Middle frontal gyrus (tissue), 1 donor: ENCODE data around the gene CDK19.
"Not testable (repeated sequence)": the region's sequence is repeated elsewhere in the genome, so short reads cannot be mapped to it uniquely, and the experiment has no call there.

Source experiments
- DNase-seq: peaks from one replicate; pipeline ENCODE4 v3.0.0-alpha.2; 2015; ENCODE audit warnings: low spot score; ENCODE audit errors: extremely low spot score

The CDK19 gene

DNA sequence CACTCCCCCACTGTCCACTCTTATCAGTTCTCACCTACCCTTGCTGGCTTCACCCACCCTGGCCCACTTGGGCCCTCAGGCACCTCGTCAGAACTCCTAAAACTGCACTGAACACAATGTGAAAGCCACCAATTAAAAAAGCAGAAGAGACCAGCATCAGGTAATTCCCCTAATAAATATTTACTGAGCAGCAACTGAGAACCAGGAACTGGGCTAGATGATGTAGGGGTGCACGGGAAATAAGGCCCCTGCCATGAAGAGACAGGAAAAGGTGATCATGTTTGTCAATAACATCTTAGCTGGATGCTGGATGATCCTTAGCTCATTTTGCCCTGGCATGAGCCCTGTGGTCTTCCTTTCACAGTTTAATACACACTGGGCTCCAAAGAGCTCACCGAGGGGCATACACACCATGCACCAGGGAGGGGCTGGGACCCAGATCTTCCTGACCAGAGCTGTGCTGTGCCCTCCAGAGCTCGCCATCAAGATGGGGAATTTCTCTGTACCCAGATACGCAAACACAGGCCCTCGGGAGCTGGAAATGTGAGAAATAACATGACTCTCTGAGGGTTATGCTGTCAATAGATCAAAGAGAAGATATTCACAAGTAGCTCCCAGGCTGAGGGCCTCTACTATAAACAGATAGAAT is 225.3 kb downstream of the CDK19 start:
- DNase-seq, result no peak

DNA sequence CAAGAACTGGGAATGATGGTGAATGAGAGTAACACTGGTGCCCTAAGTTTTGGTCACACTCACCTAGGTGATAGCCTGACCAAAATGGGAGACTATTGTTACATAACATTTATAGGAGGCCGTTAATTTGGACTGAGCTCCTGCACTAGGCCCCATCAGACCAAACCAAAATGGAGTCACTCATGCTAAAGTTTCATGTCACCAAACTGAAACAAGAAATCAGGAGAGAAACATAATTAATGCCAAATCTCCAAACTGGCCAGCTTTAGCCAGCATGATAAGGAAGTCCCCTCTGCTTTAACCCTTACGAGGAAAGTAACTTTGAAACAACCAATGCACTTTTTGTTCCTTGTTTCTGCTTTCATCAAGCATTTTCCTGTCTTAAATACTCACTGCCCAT is 227.9 kb downstream of the CDK19 start:
- DNase-seq, result no peak

DNA sequence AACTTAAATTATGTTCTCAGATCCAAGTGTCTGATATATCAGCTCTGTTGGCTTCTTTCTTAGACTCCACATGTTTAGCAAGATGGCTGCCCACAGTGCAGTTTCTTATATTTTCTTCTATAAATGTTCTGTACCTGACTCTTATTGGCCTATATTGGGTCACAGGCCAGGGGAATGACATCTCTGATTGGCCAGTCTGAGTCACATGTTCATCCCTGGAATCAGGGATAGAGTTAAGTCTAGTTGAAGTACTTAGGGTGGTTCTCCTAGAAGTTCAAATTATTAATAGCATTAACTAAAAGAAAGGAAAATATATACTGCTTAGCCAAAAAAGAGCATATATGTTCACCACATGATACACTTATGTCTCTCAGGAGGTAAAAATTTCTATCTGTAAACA is 233.6 kb downstream of the CDK19 start:
- no peak for DNase-seq

DNA sequence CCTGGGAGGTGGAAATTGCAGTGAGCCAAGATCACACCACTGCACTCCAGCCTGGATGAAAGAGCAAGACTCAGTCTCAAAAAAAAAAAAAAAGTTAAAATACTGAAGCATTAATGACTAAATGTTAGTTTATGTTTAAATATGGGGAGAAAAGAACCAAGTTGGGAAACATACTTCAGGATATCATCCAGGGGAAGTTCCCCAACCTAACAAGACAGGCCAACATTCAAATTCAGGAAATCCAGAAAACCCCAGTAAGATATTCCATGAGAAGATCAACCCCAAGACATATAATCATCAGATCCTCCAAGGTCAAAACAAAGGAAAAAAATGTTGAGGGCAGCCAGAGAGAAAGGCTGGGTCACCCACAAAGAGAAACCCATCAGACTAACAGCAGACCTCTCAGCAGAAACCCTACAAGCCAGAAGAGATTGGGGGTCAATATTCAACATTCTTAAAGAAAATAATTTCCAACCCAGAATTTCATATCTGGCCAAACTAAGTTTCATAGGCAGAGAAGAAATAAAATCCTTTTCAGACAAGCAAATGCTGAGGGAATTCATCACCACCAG is 237.6 kb downstream of the CDK19 start:
- not testable (repeated sequence) for DNase-seq

DNA sequence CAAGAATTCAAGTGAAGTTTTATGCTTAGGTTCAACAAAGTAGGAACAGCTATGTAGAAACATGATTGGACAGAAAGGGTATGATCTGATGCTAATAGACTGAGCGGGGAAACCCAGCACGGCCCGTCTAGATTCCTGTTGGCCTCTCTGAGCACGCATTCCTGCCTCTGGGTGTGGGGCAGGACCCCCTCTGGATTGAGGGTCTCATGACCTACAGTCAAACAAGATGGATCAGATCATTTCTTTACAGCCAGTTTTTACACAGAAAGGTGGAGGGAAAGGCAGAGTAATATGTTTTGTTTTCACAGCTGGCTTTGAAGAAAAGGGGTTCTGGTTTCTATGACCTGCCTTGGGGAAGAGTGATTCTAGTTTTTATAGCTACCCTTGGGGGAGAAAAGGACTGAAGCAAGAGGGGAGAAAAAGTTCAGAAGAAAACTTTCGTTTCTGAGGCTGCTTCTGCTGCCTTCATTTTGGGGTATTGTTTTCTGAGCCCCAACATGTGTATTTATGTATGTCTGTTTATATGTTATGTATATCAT is 239.3 kb downstream of the CDK19 start:
- no peak for DNase-seq

DNA sequence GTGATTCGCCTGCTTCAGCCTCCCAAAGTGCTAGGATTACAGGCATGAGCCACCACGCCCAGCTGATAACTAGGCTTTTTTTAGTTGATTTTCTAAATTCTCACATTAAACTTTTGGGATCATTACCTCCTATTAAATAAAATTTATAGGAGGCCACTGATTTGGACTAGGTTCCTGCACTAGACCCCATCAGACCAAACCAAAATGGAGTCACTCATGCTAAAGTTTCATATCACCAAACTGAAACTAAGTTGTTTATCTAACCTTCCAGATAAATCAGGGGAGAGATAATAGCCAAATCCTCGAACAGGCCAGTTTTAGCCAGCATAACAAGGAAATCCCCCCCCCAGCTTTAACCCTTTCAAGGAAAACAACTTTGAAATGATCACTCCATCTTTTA is 240.5 kb downstream of the CDK19 start:
- DNase-seq, result no peak

DNA sequence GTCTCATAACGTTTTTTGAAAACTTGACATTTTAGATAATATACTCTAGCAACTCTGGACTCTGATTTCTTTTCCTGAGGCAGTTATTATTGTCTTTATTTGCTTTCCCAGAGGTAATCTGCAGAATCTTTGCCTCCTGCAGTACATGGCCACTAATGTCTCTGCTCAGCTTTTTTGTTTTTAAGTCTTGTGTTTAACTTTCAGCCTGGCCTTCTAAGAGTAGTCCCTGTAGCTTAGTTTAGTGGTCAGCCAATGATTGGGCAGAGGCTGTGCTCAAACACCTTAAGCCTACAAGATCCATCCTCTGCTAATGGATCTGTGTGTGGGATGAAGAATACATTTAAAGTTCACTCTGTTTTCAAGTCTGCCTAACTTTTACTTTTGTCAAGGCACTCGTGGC is 241.7 kb downstream of the CDK19 start:
- no peak for DNase-seq

DNA sequence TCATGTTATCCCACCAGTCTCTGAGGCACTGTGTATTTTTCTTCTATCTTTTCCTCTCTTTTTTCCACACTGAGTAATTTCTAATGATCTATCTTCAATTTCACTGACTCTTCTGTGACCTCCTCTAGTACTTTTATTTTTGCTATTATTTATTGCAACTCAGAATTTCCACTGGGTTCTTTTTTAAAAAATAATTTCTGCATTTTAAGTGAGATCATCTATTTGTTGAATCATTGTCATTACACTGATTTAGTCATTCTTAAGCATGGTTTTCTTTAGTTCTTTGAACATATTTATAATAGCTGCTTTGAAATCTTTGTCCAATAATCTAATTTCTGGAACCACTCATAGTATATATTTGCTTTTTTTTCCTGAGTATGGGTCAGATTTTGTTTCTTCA is 242.1 kb downstream of the CDK19 start:
- no peak for DNase-seq

DNA sequence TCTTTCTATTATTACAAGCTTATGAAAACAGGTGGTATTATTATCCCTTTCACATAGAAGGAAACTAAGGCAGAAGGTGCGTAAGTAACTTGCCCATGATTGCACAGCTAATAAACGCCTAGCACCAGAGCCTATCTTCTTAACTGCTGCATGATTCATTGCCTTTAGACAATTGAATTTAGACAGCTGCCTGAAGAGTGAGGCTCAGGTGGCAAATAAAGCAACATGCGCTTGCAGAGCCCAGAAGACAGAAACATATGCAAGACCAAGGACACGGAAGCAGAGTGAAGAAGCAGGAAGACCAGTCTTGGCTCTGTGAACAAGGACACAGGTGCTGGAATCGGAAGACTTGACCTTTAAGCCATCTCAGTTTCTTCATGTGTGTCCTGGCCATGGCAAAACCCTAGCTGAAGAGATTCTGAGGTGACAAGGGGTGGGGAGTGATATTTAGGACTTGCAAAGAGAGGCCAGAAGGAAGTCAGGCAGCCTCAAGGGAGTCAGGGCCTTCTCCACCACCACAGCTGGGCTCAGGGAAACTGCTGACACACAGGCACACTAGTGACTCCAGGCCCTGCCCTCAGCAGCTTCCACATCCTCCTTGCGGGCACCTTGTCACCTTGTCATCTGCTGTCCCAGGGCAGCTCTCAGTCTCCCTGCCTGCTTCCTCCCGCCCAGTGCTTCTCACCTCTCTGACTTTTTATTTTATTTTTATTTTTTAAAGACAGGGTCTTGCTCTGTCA is 247.1 kb downstream of the CDK19 start:
- no peak for DNase-seq

DNA sequence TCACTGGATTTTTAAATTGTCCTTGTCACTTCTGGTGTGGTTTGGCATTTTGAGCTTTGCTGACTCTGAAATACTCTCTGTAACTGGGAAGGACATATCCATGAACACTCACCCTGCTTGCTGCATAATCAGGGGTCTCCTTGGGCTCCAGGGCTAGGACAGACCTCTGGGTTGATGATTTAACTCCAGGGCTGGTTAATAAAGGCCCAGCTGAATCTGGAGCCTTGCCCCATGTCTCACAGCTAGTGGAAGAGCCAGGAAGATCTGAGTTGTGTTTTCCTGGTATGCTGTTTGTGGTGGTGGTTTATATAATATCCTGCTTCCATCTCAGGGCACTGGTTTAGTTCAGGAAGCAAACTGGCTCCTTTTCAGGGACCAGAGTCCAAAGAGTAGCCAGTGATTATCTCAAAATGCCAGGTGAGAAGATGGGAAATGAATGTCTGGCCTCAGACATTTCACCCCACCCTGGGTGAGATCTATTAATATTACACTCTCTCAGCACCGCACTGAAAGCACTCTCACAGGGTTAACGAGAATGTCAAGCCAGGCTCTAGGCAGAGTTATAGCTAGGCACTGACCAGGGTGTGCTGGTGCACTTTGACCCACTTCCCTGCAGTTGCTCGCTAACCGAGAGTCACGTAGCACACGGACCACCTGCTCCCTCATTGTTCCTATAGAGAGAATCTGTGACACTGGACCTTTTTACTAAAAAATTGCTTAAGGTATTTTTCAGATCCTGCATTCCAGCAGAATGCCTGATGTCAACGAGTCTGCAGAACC is 248.7 kb downstream of the CDK19 start:
- DNase-seq, result no peak

DNA sequence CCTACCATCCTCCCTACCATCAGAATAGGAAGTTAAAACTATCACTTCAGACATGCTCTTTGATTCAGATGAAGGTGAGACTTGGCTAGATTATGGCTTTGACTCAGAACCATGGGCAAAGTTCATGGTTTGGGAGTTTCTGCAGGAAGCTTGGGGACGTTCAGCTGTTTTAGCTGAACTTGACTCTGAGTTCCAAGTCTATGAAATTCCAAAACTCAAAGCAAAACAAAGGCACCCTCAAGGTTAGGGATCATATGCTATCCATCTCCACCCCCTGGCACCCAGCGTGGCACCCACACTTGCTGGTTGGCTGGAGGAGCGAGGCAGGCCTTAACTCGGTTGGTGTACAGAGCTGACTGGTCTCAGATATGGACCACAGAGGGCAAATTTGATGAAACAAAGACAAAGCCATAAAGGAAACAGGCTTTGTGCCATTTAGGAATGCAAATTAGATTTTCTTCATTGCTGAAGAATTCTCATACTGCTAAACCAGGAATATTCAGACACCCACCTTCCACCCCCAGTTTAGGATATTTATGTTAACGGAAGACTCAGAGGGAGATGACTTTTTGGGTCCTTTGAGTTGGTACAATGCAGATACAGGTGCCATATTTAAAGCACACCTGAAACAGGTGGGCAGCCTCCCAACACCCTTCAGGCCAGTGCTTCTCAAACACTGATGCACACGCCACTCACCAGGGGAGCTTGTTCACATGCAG is 250.4 kb downstream of the CDK19 start:
- DNase-seq, result no peak

DNA sequence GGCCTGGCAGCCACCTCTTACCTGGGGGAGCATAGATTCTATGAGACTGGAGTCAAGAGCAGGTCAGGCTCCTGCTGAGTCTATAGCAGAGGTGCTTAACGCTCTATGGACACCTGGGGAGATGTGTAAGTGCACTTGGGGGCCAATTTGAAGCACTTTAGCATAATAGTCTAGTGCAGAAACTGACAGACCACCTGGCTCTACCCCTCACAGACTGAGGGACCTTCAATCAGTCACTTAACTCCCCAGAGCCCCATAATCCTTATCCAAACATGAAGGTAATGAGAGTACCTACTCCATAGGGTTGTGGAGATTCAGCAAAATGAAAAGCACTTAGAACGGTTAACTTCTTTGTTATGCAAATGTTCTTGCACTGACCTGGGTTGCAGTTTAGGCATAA is 251.6 kb downstream of the CDK19 start:
- no peak for DNase-seq

DNA sequence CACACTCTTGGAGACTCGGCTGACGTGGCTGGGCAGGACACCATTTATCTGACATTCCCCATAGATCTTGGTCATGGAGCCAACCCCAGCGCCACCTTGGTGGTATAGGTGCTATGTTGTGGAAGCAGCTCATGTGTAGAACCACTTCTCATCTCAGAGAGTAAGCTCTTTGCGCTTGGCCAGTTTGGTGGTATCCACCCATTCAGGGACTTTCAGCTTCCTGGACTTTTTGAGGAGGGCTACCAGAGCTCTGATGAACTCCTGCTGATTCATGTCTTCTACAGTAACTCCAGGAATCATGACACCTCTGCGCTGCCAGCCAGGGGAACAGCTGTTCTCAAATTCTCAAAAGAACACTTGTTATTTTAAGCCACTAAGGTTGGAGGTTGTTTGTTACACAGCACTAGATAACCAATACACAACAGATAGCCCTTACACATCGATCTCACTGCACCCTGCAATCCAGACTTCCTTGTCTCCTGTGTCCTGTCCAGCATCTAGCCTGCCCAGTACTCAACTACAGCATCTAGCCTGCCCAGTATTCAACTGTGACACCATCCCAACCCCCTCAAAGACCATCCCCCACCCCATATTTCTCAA is 252.9 kb downstream of the CDK19 start:
- no peak for DNase-seq

DNA sequence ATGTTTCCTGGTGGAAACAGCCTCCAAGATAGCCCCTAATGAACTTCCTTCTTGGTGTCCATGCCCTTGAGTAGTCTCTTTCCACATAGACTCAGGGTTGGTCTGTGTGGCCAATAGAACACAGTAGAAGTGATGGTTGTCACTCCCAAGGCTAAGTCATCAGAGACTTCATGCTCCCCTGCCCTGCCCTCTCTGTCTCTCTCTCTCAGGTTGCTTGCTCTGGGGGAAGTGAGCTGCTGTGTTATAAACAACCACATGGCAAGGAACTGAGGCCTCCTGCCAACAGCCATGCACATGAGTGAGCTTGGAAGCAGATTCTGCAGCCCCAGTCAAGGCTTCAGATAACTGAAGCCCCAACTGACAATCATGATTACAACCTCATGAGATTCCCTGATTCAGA is 253.6 kb downstream of the CDK19 start:
- no peak for DNase-seq

DNA sequence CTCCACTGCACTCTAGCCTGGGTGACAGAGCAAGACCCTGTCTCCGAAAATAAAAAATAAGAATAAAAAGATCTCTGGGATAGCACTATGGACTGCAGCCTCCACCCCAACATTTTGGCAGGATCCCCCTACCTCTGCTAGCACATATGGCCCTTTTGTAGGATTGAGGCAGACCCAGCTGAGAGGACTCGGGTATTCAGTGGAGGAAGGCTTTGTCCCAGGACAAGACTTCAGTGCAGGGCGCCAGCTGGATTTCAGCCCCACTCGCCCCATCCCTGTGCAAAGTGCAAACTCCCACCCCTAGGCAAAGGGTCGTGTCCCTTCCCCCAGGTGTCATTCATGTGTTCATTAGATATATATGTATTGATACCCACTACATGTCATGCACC is 254.3 kb downstream of the CDK19 start:
- DNase-seq, result no peak

DNA sequence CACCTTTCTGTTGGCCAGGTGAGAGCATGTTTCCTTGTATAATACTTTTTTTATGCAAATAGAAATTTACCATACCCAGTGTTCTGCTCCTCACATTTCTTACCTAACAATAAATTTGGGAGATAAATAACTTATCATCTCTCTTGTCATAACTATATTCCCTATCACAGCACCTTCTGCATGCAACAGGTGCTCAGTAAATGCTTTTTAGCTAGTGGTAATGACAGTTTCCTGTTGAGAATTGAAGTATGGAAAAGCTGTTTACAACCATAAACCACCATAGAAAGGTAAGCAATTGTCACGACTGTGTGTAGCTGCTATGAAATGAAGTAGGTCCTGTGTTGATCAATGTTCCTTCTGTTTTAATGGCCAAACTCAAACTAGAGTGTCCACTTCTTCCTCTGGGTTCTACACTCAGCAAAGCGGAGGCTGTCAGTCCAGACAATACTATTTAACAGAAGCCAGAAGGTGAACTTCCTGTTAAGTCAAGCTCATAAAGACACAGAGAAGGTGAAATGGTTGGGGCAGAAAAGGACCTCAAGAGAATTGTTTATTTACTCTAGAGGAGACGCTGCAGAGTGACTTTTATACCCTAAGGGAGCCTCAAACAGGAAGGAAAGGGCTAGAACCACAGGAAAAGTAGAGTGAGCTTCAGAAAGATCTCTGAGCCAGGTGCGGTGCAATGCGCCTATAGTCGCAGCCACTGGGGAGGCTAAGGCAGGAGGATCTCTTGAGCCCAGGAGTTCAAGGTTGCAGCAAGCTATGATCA is 254.8 kb downstream of the CDK19 start:
- DNase-seq, result no peak
